Stimulated activated CD4-positive, alpha-beta T cell treated with anti-CD3 and anti-CD28 coated beads, TNF-alpha, amount 100 ng/mL, for 4 hours (primary cell): ENCODE data around the gene SLAMF1.

Experiments
- DNase-seq, 3 experiments: peaks; one replicate each; pipeline ENCODE4 v3.0.0-alpha.2; 2020; ENCODE audit warnings: low read depth in 3 of 3

The SLAMF1 gene

GRCh38 chr1:160640359-160641123 lies 6.3 kb downstream of the SLAMF1 start:
- no peak for DNase-seq

GRCh38 chr1:160639652-160640051 lies 7.2 kb downstream of the SLAMF1 start:
- no peak for DNase-seq

GRCh38 chr1:160638926-160639325 lies 7.9 kb downstream of the SLAMF1 start:
- no peak for DNase-seq

- DNase-seq = no peak
Observed at GRCh38 chr1:160638540-160638857, 8.3 kb downstream of the SLAMF1 start.

GRCh38 chr1:160637821-160638539 lies 8.9 kb downstream of the SLAMF1 start:
- DNase-seq = no peak

- DNase-seq = no peak
Observed at GRCh38 chr1:160637065-160637464, 9.8 kb downstream of the SLAMF1 start.

- no peak for DNase-seq
Observed at GRCh38 chr1:160636547-160636946, 10.3 kb downstream of the SLAMF1 start.

- no peak for DNase-seq
Observed at GRCh38 chr1:160636076-160636475, 10.8 kb downstream of the SLAMF1 start.

- no peak for DNase-seq
Observed at GRCh38 chr1:160634543-160635491, 12.0 kb downstream of the SLAMF1 start.

- DNase-seq = no peak
Observed at GRCh38 chr1:160633330-160633903, 13.4 kb downstream of the SLAMF1 start.

GRCh38 chr1:160631983-160632625 lies 14.7 kb downstream of the SLAMF1 start:
- DNase-seq = no peak

- DNase-seq = no peak
Observed at GRCh38 chr1:160630523-160631451, 16.1 kb downstream of the SLAMF1 start.

- peak in 2 of 3 experiments; percentile 50 to 64 for DNase-seq
Observed at GRCh38 chr1:160629286-160630210, 17.3 kb downstream of the SLAMF1 start.

- DNase-seq = no peak
Observed at GRCh38 chr1:160628799-160629263, 18.0 kb downstream of the SLAMF1 start.

GRCh38 chr1:160627677-160628289 lies 19.1 kb downstream of the SLAMF1 start:
- DNase-seq = peak in 2 of 3 experiments; percentile 50 to 57

GRCh38 chr1:160626509-160627342 lies 20.1 kb downstream of the SLAMF1 start:
- no peak for DNase-seq

- DNase-seq = peak in 2 of 3 experiments; percentile 53
Observed at GRCh38 chr1:160625725-160626498, 20.9 kb downstream of the SLAMF1 start.
